DOHH2 (cell line): ENCODE measurements around the gene PTPRT.

ENCODE experiments used
- H3F3A ChIP-seq: fragments of 200-600 bp; sonication (generic), shearing (Covaris generic); 2 replicates; pipeline ENCODE4 v1.6.0; 2016; ENCODE audit warnings: antibody characterized with exemption, mild to moderate bottlenecking; ENCODE audit not compliant: control insufficient read depth, insufficient read depth
- H3K27ac ChIP-seq: fragments of 200-600 bp; sonication (generic); 2 replicates; pipeline ENCODE4 v1.5.1; 2014; ENCODE audit warnings: low read depth, mild to moderate bottlenecking, low read length, moderate library complexity
- H3K27me3 ChIP-seq: fragments of 200-600 bp; sonication (generic); 2 replicates; pipeline ENCODE4 v1.6.1; 2014; ENCODE audit warnings: mild to moderate bottlenecking, low read length, mixed read lengths; ENCODE audit not compliant: control insufficient read depth
- H3K36me3 ChIP-seq: fragments of 200-600 bp; sonication (generic); 2 replicates; pipeline ENCODE4 v1.6.1; 2014; ENCODE audit warnings: mild to moderate bottlenecking, low read length, moderate library complexity, mixed read lengths; ENCODE audit not compliant: control insufficient read depth
- H3K4me1 ChIP-seq: fragments of 200-600 bp; sonication (generic); 2 replicates; pipeline ENCODE4 v1.6.1; 2014; ENCODE audit warnings: mild to moderate bottlenecking, low read length, mixed read lengths; ENCODE audit not compliant: control insufficient read depth
- H3K4me2 ChIP-seq: fragments of 200-600 bp; sonication (generic); 2 replicates; pipeline ENCODE4 v1.6.0; 2014; ENCODE audit warnings: mild to moderate bottlenecking, low read length, moderate library complexity
- H3K4me3 ChIP-seq: fragments of 200-600 bp; sonication (generic); 2 replicates; pipeline ENCODE4 v1.5.1; 2014; ENCODE audit warnings: mild to moderate bottlenecking, low read length, mixed read lengths
- H3K79me2 ChIP-seq: fragments of 200-600 bp; sonication (generic); 2 replicates; pipeline ENCODE4 v1.6.1; 2014; ENCODE audit warnings: mild to moderate bottlenecking, low read length, mixed read lengths; ENCODE audit not compliant: control insufficient read depth
- H3K9me2 ChIP-seq: fragments of 200-600 bp; sonication (generic); replicated peaks from 2 replicates; pipeline ENCODE4 v1.6.1; 2014; ENCODE audit warnings: mild to moderate bottlenecking, low read length, mixed read lengths; ENCODE audit not compliant: control insufficient read depth
- H3K9me3 ChIP-seq: fragments of 200-600 bp; sonication (generic); 2 replicates; pipeline ENCODE4 v1.6.1; 2014; ENCODE audit warnings: antibody characterized with exemption, low read length, mixed read lengths; ENCODE audit not compliant: control insufficient read depth, insufficient read depth
- H4K20me1 ChIP-seq: fragments of 200-600 bp; sonication (generic); 2 replicates; pipeline ENCODE4 v1.6.0; 2014; ENCODE audit warnings: low read depth, mild to moderate bottlenecking, antibody characterized with exemption, low read length, moderate library complexity; ENCODE audit not compliant: control insufficient read depth, insufficient read depth
- EZH2phosphoT487 ChIP-seq: fragments of 200-600 bp; sonication (generic); IDR thresholded peaks from 2 replicates; pipeline ENCODE4 v1.6.1; 2017; ENCODE audit warnings: borderline replicate concordance, mild to moderate bottlenecking, antibody characterized with exemption, low read length, moderate library complexity, mixed read lengths
- TF ChIP-seq, protein P1 (sequence below): fragments of 200-600 bp; sonication (generic); IDR thresholded peaks from one replicate; pipeline ENCODE4 v1.5.1; 2014; ENCODE audit warnings: antibody characterized with exemption, mild to moderate bottlenecking, low read depth, low read length; ENCODE audit not compliant: poor library complexity, severe bottlenecking

Gene PTPRT

DNA sequence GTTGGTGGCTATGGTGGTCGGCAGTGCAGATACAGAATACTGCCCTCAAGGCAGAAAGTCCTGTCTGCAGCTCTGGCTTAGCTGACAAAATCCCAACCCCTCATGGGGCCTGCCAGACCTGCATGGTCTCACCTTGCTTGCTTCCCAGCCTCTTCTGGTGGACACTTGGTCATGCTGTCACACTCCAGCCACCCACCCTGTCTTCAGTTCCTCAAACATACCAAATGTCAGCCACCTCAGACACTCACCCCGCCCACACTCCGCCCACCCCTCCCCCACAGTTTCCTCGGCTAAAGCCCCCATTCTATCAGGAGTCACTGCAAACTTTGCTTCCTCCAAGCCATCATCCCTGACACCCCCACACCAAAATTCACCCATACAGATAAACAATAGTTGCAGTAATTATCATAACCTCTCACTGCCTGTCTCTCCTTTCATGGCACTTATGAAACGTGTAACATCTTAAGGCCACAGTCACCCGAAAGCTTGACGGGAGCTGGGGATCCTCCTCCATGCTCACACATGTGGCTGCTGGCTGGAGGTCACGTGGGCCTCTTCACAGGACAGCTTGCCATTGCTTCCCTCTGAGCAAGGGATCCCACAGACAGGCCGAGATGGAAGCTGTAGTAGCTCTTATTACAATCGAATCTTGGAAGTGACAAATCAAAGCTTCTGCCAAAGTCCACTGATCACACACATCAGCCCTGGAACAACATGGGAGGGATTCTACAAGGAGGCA, 202.2 kb downstream of the PTPRT start:
- Histone ChIP-seq H3K27ac (no peak overlapping the region), H3K4me1 (no peaks in the 10 kb centered on the region)

DNA sequence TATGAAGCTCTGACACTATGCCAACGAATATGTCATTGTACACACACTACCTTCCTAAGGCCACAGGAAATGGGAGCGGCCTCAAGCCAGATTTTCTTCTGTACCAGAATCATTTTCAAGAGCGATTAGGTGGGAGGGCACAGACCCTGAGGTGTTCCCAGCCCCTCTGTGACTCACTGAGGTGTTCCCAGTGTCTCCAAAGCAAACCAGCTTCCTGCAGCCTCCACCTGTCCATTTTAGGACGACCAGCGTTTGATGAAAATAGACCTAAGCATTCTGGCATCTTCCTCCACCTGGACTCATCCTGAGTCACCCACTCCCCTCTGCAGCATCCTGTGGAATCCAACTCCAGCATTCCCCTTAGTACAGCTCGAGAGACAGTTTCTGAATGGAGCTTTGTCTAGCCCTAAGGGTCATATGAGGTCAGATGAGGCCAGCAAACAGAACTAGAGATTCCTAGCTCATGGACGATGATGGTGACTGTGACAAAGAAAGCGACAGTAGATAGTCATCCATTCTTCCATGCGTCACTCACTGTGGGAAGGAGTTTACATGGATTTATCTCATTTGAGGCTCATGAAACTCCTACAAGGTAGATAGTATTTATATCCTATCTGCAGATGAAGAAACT, 203.4 kb downstream of the PTPRT start:
- H4K20me1 ChIP-seq, result no peaks in the 10 kb centered on the region
- no peaks in the 10 kb centered on the region for H3K79me2 ChIP-seq
- H3K27me3 ChIP-seq, result no peaks in the 10 kb centered on the region
- H3F3A ChIP-seq, result no peaks in the 10 kb centered on the region
- H3K27ac ChIP-seq, result no peak overlapping the region
- TF ChIP-seq EZH2phosphoT487, result no peak
- TF ChIP-seq, protein P1, sequence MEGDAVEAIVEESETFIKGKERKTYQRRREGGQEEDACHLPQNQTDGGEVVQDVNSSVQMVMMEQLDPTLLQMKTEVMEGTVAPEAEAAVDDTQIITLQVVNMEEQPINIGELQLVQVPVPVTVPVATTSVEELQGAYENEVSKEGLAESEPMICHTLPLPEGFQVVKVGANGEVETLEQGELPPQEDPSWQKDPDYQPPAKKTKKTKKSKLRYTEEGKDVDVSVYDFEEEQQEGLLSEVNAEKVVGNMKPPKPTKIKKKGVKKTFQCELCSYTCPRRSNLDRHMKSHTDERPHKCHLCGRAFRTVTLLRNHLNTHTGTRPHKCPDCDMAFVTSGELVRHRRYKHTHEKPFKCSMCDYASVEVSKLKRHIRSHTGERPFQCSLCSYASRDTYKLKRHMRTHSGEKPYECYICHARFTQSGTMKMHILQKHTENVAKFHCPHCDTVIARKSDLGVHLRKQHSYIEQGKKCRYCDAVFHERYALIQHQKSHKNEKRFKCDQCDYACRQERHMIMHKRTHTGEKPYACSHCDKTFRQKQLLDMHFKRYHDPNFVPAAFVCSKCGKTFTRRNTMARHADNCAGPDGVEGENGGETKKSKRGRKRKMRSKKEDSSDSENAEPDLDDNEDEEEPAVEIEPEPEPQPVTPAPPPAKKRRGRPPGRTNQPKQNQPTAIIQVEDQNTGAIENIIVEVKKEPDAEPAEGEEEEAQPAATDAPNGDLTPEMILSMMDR, result no peak
- no peaks in the 10 kb centered on the region for H3K9me3 ChIP-seq
- no peaks in the 10 kb centered on the region for H3K9me2 ChIP-seq
- no peak overlapping the region for H3K4me2 ChIP-seq
- no peak overlapping the region for H3K4me3 ChIP-seq
- H3K36me3 ChIP-seq, result no peaks in the 10 kb centered on the region
- no peaks in the 10 kb centered on the region for H3K4me1 ChIP-seq

More for the DNA sequence above, 202.2 kb downstream of the PTPRT start:
- Histone ChIP-seq H3K4me2 (no peak overlapping the region), H3K9me3 (no peaks in the 10 kb centered on the region), H3K4me3 (no peak overlapping the region), H3K27me3 (no peaks in the 10 kb centered on the region), H3K9me2 (no peaks in the 10 kb centered on the region), H3F3A (no peaks in the 10 kb centered on the region), H3K79me2 (no peaks in the 10 kb centered on the region), H3K36me3 (no peaks in the 10 kb centered on the region), H4K20me1 (no peaks in the 10 kb centered on the region)
- TF ChIP-seq, protein P1, result no peak

GRCh38 chr20:42985628-42986027, 204.1 kb downstream of the PTPRT start:
- Histone ChIP-seq H3K4me3 (no peak overlapping the region), H3K4me2 (no peak overlapping the region), H3K9me2 (no peaks in the 10 kb centered on the region), H3K27ac (no peak overlapping the region), H3K4me1 (no peaks in the 10 kb centered on the region), H3K36me3 (no peaks in the 10 kb centered on the region), H3K27me3 (no peaks in the 10 kb centered on the region), H3F3A (no peaks in the 10 kb centered on the region), H4K20me1 (no peaks in the 10 kb centered on the region), H3K9me3 (no peaks in the 10 kb centered on the region), H3K79me2 (no peaks in the 10 kb centered on the region)
- TF ChIP-seq, protein P1, result no peak
- no peak for TF ChIP-seq EZH2phosphoT487
